Gastrocnemius medialis (tissue), 4 donors: ENCODE results near the gene NDUFB4. TPM values are rescaled to one million over a fixed set of nuclear protein-coding genes. Genes with fewer than 3 reads are reported as not detected.

Experiments
- ATAC-seq, 2 donors: fragments of 150-250 bp; one replicate each; pipeline ENCODE4 v1.9.1; 2016
- DNase-seq, 2 donors: peaks; one replicate each; pipeline ENCODE4 v3.0.0-alpha.2; 2019
- H3K27ac ChIP-seq, 4 donors: fragments of 200-600 bp; sonication (generic); 1 replicate in 1 of 4; 2 replicates in 3 of 4; pipeline ENCODE4 v1.5.1; 2016 to 2018; ENCODE audit warnings: mild to moderate bottlenecking in 2 of 4, moderate library complexity in 1 of 4
- H3K27me3 ChIP-seq, 3 donors: fragments of 200-600 bp; sonication (generic) in 2 of 3; 1 replicate in 1 of 3; 2 replicates in 2 of 3; pipeline versions ENCODE4 v1.5.1 to v1.6.0; 2016 to 2019; ENCODE audit warnings: mild to moderate bottlenecking in 1 of 3, moderate library complexity in 1 of 3
- H3K36me3 ChIP-seq, 2 donors: fragments of 200-600 bp; sonication (generic) in 1 of 2; one replicate each; pipeline ENCODE4 v1.5.1; 2017 to 2018
- H3K4me1 ChIP-seq, 2 donors: fragments of 200-600 bp; sonication (generic) in 1 of 2; one replicate each; pipeline ENCODE4 v1.5.1; 2016 to 2017; ENCODE audit warnings: mild to moderate bottlenecking in 2 of 2
- H3K4me3 ChIP-seq, 4 donors: fragments of 200-600 bp; sonication (generic) in 3 of 4; 1 replicate in 1 of 4; 2 replicates in 3 of 4; pipeline ENCODE4 v1.5.1; 2016 to 2019; ENCODE audit warnings: mild to moderate bottlenecking in 2 of 4
- H3K9me3 ChIP-seq, 3 donors: fragments of 200-600 bp; sonication (generic) in 2 of 3; 1 replicate in 1 of 3; 2 replicates in 2 of 3; pipeline ENCODE4 v1.5.1; 2016 to 2019
- POLR2A ChIP-seq, 2 donors: fragments of 450-650 bp; IDR thresholded peaks; one replicate each; pipeline ENCODE4 v1.6.1; 2017; ENCODE audit warnings: antibody characterized with exemption in 2 of 2, mild to moderate bottlenecking in 2 of 2, moderate library complexity in 2 of 2
- in situ Hi-C, 4 donors: fragments of 200-750 bp; cut with MboI; loops; one replicate each; pipeline versions ENCODE4 v1.15.0 to v1.8.0; 2017; ENCODE audit warnings: low sequenced_read_pairs in 4 of 4
- intact Hi-C: fragments of 100-400 bp; cut with DNase I; formaldehyde crosslinking; loops from one replicate; pipeline ENCODE4 v1.15.1; 2023; ENCODE audit warnings: low total_unique reads
- total RNA-seq, 4 donors: library from RNA; depleted of rRNA; stranded (reverse); fragments of >200 nt; gene quantifications; one replicate each; pipeline versions ENCODE4 v1.1.0 to v1.2.3, GENCODE V29; 2016
- TF ChIP-seq, protein P1 (sequence below), 5 experiments: fragments of 450-650 bp in 3 of 5; fragments of 200-600 bp in 2 of 5; sonication (generic) in 2 of 5; IDR thresholded peaks in 4 of 5; conservative IDR thresholded peaks in 1 of 5; 1 replicate in 4 of 5; 2 replicates in 1 of 5; pipeline ENCODE4 v1.5.1; 2016 to 2019; ENCODE audit warnings: antibody characterized with exemption in 5 of 5, mild to moderate bottlenecking in 3 of 5, moderate library complexity in 3 of 5

The NDUFB4 gene
- total RNA-seq, 4 donors from 2014 or later, result 186 to 413 (median 377) TPM

GRCh38 chr3:120560304-120561250 lies 35.6 kb upstream of the NDUFB4 start:
- Histone ChIP-seq H3K9me3 (no peaks in the 10 kb centered on the region), H3K4me1 (peaks cover 13 to 20% of the 10 kb centered on the region in 2 donors), H3K36me3 (no peaks in the 10 kb centered on the region), H3K27ac (no peak overlapping the region), H3K27me3 (no peaks in the 10 kb centered on the region), H3K4me3 (no peak overlapping the region)
- intact Hi-C loops (loop anchor here (2.0 kb wide), 1 partner anchor 234 kb away; no protein-coding TSS in a partner anchor), in situ Hi-C loops (loop anchor here (5.0 to 25.0 kb wide), 6 partner anchors 227 to 673 kb away; no protein-coding TSS in a partner anchor)
- ATAC-seq (no peak), DNase-seq (no peak)
- TF ChIP-seq, protein P1, sequence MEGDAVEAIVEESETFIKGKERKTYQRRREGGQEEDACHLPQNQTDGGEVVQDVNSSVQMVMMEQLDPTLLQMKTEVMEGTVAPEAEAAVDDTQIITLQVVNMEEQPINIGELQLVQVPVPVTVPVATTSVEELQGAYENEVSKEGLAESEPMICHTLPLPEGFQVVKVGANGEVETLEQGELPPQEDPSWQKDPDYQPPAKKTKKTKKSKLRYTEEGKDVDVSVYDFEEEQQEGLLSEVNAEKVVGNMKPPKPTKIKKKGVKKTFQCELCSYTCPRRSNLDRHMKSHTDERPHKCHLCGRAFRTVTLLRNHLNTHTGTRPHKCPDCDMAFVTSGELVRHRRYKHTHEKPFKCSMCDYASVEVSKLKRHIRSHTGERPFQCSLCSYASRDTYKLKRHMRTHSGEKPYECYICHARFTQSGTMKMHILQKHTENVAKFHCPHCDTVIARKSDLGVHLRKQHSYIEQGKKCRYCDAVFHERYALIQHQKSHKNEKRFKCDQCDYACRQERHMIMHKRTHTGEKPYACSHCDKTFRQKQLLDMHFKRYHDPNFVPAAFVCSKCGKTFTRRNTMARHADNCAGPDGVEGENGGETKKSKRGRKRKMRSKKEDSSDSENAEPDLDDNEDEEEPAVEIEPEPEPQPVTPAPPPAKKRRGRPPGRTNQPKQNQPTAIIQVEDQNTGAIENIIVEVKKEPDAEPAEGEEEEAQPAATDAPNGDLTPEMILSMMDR (IDR thresholded peaks at IDR 0.05 in 4 of 5, conservative IDR thresholded peaks at IDR 0.05 in 1 of 5), result no peak
- TF ChIP-seq POLR2A (IDR thresholded peaks at IDR 0.05), result no peak

- H3K27ac ChIP-seq, result no peak overlapping the region
- intact Hi-C loops, result loop anchor here (2.0 kb wide), 1 partner anchor 233 kb away; no protein-coding TSS in a partner anchor
- H3K27me3 ChIP-seq, result no peaks in the 10 kb centered on the region
- no peaks in the 10 kb centered on the region for H3K9me3 ChIP-seq
- TF ChIP-seq, protein P1 (IDR thresholded peaks at IDR 0.05 in 4 of 5, conservative IDR thresholded peaks at IDR 0.05 in 1 of 5), result peak; percentile 50 to 89 (median 57)
- no peak for TF ChIP-seq POLR2A (IDR thresholded peaks at IDR 0.05)
- H3K4me3 ChIP-seq, result no peak overlapping the region
- in situ Hi-C loops, result loop anchor here (5.0 to 25.0 kb wide), 6 partner anchors 226 to 674 kb away; no protein-coding TSS in a partner anchor
- DNase-seq (peak in 1 of 2 donors; percentile 44), ATAC-seq (peak; percentile 42 to 49)
- H3K36me3 ChIP-seq, result no peaks in the 10 kb centered on the region
- H3K4me1 ChIP-seq, result peaks cover 13 to 20% of the 10 kb centered on the region in 2 donors
These were observed 34.7 kb upstream of the NDUFB4 start for GRCh38 chr3:120561251-120562045.

DNA sequence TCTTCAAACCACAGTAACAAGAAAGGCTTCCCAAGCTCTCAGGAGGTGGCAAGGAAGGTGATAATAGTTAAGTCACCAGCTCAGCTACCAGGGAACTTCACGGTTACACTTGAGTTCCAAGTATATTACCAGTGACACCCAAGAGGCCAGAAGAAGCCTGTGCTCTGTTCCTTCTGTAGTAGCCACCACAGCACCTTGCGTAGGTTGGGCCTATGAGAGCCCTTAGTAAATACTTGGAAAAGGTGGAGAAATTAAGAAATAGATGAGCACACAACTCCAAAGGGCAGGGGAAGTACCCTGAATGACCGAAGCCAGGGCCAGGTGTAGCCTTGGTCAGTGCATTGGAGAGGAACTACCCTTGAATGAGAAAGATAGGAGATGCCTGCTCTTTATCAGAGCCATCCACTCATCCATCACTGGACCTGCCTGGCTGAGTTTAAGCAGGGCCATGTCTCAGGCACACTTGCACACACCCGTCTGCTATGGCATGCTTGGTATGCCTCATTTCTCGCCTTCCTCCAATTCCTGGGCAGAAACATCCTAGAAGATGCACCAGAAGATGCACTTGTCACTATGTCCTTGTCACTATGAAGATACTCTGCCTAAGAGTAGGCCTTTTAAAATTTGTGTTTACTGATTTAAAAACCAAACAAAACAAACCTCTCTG lies 32.6 kb upstream of the NDUFB4 start:
- no peaks in the 10 kb centered on the region for H3K9me3 ChIP-seq
- no peak for ATAC-seq
- H3K4me3 ChIP-seq, result no peak overlapping the region
- H3K27ac ChIP-seq, result no peak overlapping the region
- H3K4me1 ChIP-seq, result peaks cover 10 to 13% of the 10 kb centered on the region in 2 donors
- intact Hi-C loops, result no loop called here
- no peaks in the 10 kb centered on the region for H3K27me3 ChIP-seq
- TF ChIP-seq, protein P1 (IDR thresholded peaks at IDR 0.05 in 4 of 5, conservative IDR thresholded peaks at IDR 0.05 in 1 of 5), result no peak
- no peak for TF ChIP-seq POLR2A (IDR thresholded peaks at IDR 0.05)
- in situ Hi-C loops, result loop anchor here (5.0 to 25.0 kb wide), 6 partner anchors 224 to 676 kb away; no protein-coding TSS in a partner anchor
- H3K36me3 ChIP-seq, result no peaks in the 10 kb centered on the region
- no peak for DNase-seq

- ATAC-seq, result no peak
- intact Hi-C loops, result no loop called here
- H3K4me3 ChIP-seq, result no peak overlapping the region
These were observed 29.7 kb upstream of the NDUFB4 start for GRCh38 chr3:120566243-120566975.

More at GRCh38 chr3:120566243-120566975, 29.7 kb upstream of the NDUFB4 start:
- no peak for TF ChIP-seq POLR2A (IDR thresholded peaks at IDR 0.05)
- TF ChIP-seq, protein P1 (IDR thresholded peaks at IDR 0.05 in 4 of 5, conservative IDR thresholded peaks at IDR 0.05 in 1 of 5), result no peak
- H3K36me3 ChIP-seq, result no peaks in the 10 kb centered on the region
- in situ Hi-C loops, result loop anchor here (10.0 to 25.0 kb wide), 4 partner anchors 221 to 679 kb away; no protein-coding TSS in a partner anchor
- H3K9me3 ChIP-seq, result no peaks in the 10 kb centered on the region
- H3K27me3 ChIP-seq, result no peaks in the 10 kb centered on the region
- H3K4me1 ChIP-seq, result no peaks in the 10 kb centered on the region
- no peak for DNase-seq
- H3K27ac ChIP-seq, result no peak overlapping the region
